ENCODE results near the gene ATG12. TPM values are rescaled to one million over a fixed set of nuclear protein-coding genes. Genes with fewer than 3 reads are reported as not detected.
"Not testable (repeated sequence)": the region's sequence is repeated elsewhere in the genome, so short reads cannot be mapped to it uniquely, and the experiment has no call there.

ATG12 gene
- total RNA-seq, 1 experiment from 2014 or later = 72.3 TPM

- DNase-seq (ENCODE audit: low read depth) = no peak
These were observed 1.6 kb upstream of the ATG12 start for GRCh38 chr5:115842952-115843351.

GRCh38 chr5:115842089-115842935 is 947 bp upstream of the ATG12 start:
- DNase-seq (ENCODE audit: low read depth) = peak; percentile 71

GRCh38 chr5:115840873-115841272 is 492 bp downstream of the ATG12 start:
- DNase-seq (ENCODE audit: low read depth) = no peak

GRCh38 chr5:115838885-115839518 is 2.4 kb downstream of the ATG12 start:
- peak; percentile 48 for DNase-seq (ENCODE audit: low read depth)

GRCh38 chr5:115835481-115835880 is 5.9 kb downstream of the ATG12 start:
- DNase-seq (ENCODE audit: low read depth) = no peak

GRCh38 chr5:115831163-115831768 is 10.1 kb downstream of the ATG12 start:
- no peak for DNase-seq (ENCODE audit: low read depth)

- no peak for DNase-seq (ENCODE audit: low read depth)
These were observed 11.5 kb downstream of the ATG12 start for GRCh38 chr5:115829913-115830312.

- no peak for DNase-seq (ENCODE audit: low read depth)
These were observed 15.4 kb downstream of the ATG12 start for GRCh38 chr5:115825948-115826347.

- DNase-seq (ENCODE audit: low read depth) = not testable (repeated sequence)
These were observed 16.4 kb downstream of the ATG12 start for GRCh38 chr5:115824983-115825382.

GRCh38 chr5:115820846-115821245 is 20.5 kb downstream of the ATG12 start:
- DNase-seq (ENCODE audit: low read depth) = no peak

GRCh38 chr5:115818821-115819220 is 22.5 kb downstream of the ATG12 start:
- DNase-seq (ENCODE audit: low read depth) = no peak

GRCh38 chr5:115817386-115817785 is 24.0 kb downstream of the ATG12 start:
- DNase-seq (ENCODE audit: low read depth) = no peak

GRCh38 chr5:115816226-115817081 is 24.9 kb downstream of the ATG12 start, which contains the start of gene CDO1:
TSS of gene CDO1 (minus strand) at chr5:115816659. CDS start at chr5:115816397, 262 bp downstream.
- DNase-seq (ENCODE audit: low read depth) = peak; percentile 33

- no peak for DNase-seq (ENCODE audit: low read depth)
These were observed 25.6 kb downstream of the ATG12 start for GRCh38 chr5:115815693-115816225.

- DNase-seq (ENCODE audit: low read depth) = no peak
These were observed 26.2 kb downstream of the ATG12 start for GRCh38 chr5:115815006-115815692.

GRCh38 chr5:115813719-115814118 is 27.6 kb downstream of the ATG12 start:
- no peak for DNase-seq (ENCODE audit: low read depth)

GRCh38 chr5:115812372-115812771 is 29.0 kb downstream of the ATG12 start:
- DNase-seq (ENCODE audit: low read depth) = no peak

GRCh38 chr5:115811406-115811805 is 30.0 kb downstream of the ATG12 start:
- no peak for DNase-seq (ENCODE audit: low read depth)

GRCh38 chr5:115810761-115811160 is 30.6 kb downstream of the ATG12 start:
- no peak for DNase-seq (ENCODE audit: low read depth)

- no peak for DNase-seq (ENCODE audit: low read depth)
These were observed 31.4 kb downstream of the ATG12 start for GRCh38 chr5:115809946-115810345.

- not testable (repeated sequence) for DNase-seq (ENCODE audit: low read depth)
These were observed 33.3 kb downstream of the ATG12 start for GRCh38 chr5:115808066-115808465.

Measured in M059J (cell line).